Fibroblast of skin of back (primary cell): ENCODE measurements around the gene ZEB1. TPM values are rescaled to one million over a fixed set of nuclear protein-coding genes. Genes with fewer than 3 reads are reported as not detected.

Experiments used
- DNase-seq: peaks from one replicate; pipeline ENCODE4 v3.0.0-alpha.2; 2013
- polyA plus RNA-seq, 2 experiments: library from polyadenylated mRNA; unstranded; fragments of 120-200 nt; gene quantifications; one replicate each; pipeline ENCODE4 v1.2.1, GENCODE V29; 2013; ENCODE audit not compliant: insufficient read length in 2 of 2

Gene ZEB1
- polyA plus RNA-seq (2013, experiment 1 of 2; ENCODE audit: insufficient read length): 18.5 TPM
- polyA plus RNA-seq (2013, experiment 2 of 2; ENCODE audit: insufficient read length): 22.6 TPM

- peak; percentile 88 for DNase-seq
Measured at GRCh38 chr10:31318854-31319601, at the start of gene ZEB1. ZEB1 (plus strand) TSS chr10:31319216; CDS start chr10:31319235, 19 bp downstream.

DNA sequence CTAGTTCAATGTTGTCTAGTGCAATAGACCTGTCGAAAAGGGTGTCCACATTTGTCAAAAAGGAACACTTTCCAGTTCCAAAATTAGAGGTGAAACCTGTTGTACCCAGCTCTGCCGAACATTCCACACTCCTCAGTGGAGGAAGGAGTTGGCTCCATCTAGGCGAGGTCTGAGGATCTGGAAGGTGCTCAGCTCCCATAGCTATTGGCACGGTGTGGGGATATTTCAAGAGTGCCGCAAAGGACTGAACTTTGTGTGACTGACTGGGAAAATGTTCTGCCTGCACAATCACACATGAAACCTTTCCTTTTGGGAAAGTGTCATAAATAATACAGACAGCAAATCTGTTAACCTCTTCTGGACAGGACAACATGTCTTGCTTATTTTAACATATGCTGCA is 48.1 kb upstream of the ZEB1 start:
- no peak for DNase-seq

DNA sequence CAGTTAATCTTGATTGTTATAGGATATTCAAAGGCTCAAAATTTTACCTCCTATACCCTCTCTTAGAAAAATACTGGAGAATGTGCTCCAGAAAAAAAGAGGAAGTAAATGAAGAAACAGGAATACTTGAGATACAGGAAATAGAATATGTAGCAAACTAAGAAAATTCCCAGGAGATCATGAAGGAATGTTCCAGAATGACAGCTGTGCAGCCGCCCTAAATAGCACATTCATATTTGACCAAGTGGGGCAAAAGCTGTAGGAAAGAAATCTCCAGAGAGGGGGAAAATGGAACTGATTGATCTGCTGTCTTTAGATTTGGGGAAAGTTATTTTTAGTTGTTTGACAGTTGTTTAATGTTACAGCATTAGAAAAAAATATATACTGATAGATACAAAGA is 46.2 kb upstream of the ZEB1 start:
- peak; percentile 63 for DNase-seq

GRCh38 chr10:31273789-31274188 is 45.2 kb upstream of the ZEB1 start:
- DNase-seq: no peak

DNA sequence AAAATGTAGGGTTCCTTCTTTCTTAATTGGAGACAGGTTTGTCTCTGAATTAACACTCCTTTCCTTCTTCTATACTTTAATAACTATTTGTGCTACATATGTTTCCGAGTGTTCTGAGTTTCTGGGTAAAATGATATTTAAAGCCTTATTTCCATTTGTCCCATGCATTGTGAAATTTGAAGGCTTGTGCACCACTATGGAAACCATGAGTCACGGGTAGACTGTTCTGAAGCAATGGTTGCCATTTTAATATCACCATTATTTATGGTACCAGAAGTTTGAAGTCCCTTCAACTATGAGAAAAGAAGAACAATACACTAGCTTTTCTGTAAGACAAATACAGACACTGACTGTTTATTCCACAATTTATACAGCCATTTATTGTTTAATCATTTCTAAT is 44.7 kb upstream of the ZEB1 start:
- no peak for DNase-seq

DNA sequence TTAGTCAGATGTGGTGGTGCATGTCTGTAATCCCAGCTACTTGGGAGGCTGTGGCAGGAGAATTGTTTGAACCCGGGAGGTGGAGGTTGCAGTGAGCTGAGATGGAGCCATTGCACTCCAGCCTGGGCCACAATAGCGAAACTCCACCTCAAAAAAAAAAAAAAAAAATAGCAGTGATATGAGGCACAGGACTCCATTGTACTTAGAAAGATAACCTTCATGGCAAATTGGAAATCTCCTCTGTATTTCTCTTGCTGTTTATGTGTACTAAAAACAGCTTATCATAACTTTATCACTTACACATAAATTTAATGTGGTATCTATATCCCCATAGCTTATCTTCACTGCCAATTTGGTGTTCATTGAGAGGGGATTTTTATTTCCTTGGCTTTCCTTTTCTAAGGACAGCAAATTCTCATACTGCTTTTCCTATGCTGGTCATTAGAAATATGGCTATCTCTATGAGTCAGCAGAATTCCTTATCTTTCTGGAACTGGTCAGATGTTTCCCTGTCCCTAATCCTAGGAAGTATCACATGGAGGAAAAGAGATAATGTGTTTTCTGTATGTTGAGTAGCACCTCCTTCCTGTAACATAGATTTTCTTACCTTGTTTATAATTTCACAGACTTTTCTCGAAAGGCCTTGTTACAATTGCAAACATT is 40.6 kb upstream of the ZEB1 start:
- DNase-seq: no peak

- DNase-seq: no peak
Measured at GRCh38 chr10:31280972-31281371, 38.0 kb upstream of the ZEB1 start.

GRCh38 chr10:31288001-31288400 is 31.0 kb upstream of the ZEB1 start:
- peak; percentile 25 for DNase-seq

DNA sequence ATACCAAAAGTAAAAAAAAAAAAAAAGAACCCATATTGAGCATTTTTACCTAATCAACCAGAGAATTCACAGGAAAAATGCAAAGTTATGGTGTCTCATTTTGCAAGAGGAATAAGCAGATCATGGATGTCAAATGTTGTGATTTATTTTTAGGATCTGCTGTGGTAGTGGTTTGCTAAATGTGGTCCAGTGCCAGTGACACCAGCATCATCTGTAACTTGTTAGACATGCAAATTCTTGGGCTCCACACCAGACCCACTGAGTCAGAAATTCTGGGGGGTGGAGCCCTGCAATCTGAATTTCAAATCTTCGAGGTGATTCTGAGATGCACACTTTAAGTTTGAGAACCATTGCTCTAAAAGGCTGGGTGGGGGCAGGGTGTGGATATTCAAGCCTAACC is 30.1 kb upstream of the ZEB1 start:
- DNase-seq: no peak

DNA sequence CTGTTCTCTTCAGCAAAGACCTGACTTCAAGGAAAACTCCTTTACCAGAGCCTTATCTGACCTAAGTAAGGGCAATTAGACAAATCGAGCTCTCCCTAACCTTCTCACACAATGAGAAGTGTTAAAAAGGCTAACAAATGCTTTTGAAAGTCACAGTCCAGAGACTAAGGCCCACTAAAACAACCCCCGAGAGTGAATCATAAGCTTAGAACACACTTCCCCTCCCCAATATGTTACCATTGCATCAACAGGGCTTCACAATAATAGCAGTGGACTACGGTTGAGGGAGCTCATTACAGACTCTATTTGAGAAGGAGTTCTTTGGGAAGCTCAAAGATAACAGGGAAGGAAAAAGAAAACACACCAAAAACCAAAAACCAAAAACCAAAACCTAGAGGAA is 28.6 kb upstream of the ZEB1 start:
- no peak for DNase-seq

- DNase-seq: no peak
Measured at GRCh38 chr10:31291123-31291522, 27.9 kb upstream of the ZEB1 start.

DNA sequence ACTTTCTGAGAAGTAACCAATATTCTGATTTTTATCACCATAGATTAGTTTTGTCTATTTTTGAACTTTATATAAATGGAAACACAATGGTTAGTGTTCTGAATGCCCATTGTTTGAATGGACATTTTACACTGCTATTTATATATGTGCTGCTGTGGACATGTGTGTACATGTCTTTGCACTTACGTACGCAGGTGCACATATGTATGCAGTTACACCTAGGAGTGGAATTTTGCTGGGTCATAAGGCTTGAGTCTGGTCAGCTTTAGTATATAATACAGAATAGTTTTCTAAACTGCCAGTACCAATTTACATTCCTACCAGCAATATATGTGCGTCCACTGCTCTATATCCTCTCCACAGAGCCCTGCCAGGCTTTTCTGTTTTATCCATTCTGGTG is 24.5 kb upstream of the ZEB1 start:
- DNase-seq: no peak

DNA sequence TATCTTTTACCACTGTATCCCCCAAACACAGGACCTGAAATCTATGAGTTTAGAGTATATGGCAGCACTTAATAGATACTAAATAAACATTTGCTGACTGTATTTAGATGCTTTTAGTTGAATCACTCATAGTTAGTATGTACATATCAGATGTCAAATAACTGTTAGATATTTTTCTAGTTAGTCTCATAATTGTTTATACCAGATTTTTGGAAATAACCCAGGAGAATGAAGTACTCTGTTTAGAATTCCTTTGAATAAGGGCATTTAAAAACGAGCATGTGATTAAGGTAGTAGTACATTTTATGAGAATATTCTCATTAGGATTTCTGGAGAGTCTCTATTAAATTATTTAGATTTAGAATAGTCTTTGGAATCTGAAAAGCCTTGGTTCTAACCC is 22.3 kb upstream of the ZEB1 start:
- DNase-seq: no peak

- DNase-seq: no peak
Measured at GRCh38 chr10:31299119-31299518, 19.9 kb upstream of the ZEB1 start.

- no peak for DNase-seq
Measured at GRCh38 chr10:31303212-31303611, 15.8 kb upstream of the ZEB1 start.

- DNase-seq: no peak
Measured at GRCh38 chr10:31304291-31304970, 14.6 kb upstream of the ZEB1 start.

DNA sequence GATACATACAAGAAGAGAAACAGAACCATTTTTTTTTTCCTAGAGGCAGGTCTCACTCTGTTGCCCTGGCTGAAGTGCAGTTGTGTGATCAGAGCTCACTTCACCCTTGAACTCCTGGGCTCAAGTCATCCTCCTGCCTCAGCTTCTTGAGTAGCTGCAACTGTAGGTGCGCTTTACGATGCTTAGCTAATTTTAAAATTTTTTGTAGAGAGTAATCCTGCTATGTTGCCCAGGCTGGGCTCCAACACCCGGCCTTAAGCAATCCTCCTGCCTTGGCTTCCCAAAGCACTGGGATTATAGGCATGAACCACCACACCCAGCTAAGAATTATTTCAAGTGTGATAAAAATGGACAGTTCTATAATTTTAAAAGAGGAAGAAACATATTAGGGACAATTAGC is 5.6 kb upstream of the ZEB1 start:
- DNase-seq: no peak

DNA sequence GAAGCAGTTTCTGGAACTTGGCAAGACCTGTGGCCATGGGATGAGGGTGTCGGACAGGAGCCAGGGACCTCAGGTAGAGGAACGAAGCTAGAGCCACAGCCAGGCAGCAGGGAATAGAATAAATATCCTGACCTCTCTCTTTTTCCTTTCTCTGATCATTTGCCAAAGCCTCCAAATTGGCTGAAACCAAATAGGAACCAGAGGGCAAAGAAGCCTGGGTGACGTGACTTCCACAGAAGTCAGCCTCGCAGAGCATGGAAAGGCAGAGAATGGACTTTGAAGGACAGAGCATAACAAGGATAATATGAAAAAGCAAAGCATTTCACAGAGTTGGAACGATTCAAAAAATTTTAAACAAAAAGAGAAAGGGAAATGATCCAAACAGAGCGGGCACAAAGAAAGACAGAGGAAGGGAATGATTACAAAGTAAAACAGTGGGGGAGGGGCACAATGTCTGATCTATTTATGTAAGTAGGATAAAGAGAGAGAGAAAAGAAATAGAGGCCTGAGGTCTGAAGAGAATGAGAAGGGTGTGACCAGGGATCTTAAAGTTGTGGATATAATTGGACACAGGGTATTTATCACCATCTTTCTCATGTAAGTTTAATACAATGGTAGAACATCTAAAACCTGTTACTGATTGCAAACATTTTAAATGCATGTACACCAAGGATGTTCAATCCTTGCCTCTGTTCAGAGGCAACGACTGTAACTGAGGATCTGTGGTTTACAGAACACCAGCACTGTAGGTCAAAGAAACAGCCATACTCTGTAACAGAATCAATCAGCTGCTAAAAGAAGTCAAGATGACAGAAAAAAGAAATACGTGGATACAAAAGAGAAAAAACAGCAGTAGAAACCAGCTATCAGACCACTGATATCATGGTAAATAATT is 4.5 kb upstream of the ZEB1 start:
- DNase-seq: peak; percentile 9

DNA sequence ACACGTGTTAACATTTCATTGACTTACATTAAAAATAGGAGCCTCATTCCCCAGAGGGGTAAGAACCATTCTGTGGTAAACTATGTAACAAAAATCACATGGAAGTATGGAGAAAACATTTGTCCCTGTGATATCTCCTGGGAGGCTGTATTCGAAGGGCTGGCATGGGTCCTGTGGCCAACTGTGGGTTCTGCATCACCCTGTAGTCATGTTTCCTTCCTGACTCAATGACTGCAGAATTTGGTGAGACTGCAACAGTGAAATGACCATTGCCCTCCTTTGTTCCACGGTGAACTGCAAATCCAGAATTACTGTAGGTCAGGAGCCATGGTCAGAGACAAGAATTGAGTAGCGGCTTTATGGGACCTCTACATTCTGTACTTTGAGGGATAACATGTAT is 3.6 kb upstream of the ZEB1 start:
- DNase-seq: peak; percentile 86

DNA sequence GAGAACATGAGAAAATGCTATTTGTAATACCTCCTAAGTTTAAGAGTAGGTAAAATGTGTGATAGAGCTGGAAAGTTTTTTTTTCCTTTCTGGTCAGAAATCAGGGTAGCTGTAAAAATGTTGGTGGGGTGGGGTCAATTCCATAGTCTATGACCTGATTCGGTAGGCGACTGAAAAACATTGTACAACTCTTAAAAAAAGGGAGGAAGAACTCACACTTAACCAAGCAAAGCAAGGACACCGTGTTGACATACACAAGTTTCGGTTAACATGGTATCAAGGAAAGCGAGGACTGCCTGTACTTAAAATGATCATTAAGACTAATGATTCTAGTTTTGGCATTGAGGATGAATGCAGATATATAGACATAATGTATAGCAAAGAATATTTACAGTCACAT is 1.8 kb upstream of the ZEB1 start:
- DNase-seq: no peak

DNA sequence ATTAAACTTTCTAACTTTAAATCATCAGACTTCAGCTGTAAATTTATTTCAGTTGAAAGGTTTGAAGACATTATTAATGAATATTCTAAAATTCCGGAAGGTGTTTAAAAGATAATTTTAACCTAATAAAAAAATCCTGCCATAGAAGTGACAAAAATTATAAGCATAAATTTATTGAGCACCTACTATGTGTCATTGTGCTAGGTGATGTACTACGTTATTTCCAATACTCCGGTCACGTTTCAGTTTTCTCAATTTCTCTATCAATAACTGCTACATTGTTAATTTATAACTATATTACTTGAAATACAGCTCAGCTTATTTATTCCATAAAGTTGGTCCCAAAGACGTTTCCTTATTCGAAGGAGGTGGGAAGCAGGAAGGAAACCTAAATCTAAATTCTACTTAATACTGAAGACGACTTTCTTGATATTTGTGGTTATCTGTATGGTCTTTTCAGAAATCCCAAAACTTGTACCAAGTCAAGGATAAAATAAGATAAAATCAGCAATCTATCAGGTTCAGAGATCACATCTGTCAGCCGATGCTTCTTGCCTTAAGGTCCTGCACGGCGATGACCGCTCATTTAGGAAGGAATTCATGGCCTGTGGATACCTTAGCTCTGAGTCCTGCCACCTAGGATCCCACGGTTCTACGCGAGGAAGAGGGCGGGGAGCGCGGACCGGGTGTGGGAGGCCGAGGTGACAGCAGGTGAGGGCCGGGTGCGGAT is 1.2 kb upstream of the ZEB1 start:
- DNase-seq: no peak

- peak; percentile 66 for DNase-seq
Measured at GRCh38 chr10:31318382-31318853, 598 bp upstream of the ZEB1 start.
